GM21723 (cell line): Measurements from ENCODE around the gene USP17L25.
"Not testable (repeated sequence)": the region's sequence is repeated elsewhere in the genome, so short reads cannot be mapped to it uniquely, and the experiment has no call there.

ENCODE experiments used
- ATAC-seq: cut with Tn5 transposase; IDR thresholded peaks from one replicate; pipeline ENCODE4 v1.9.1; 2021; ENCODE audit warnings: mild to moderate bottlenecking, moderate library complexity; ENCODE audit not compliant: unreplicated experiment

Gene USP17L25

GRCh38 chr4:9329611-9330010 lies at the start of gene USP17L25:
TSS of gene USP17L25 (plus strand) at chr4:9329911. CDS start at chr4:9329911, 0 bp downstream.
- ATAC-seq, result not testable (repeated sequence)

- ATAC-seq, result not testable (repeated sequence)
Observed at GRCh38 chr4:9324191-9324590, 5.5 kb upstream of the USP17L25 start.

- ATAC-seq, result not testable (repeated sequence)
Observed at GRCh38 chr4:9324865-9325264, 4.8 kb upstream of the USP17L25 start, which contains the start of gene USP17L24. TSS of gene USP17L24 (plus strand) at chr4:9325165. CDS start at chr4:9325165, 0 bp downstream.

- not testable (repeated sequence) for ATAC-seq
Observed at GRCh38 chr4:9334358-9334757, 4.6 kb downstream of the USP17L25 start, which contains the start of gene USP17L26. TSS of gene USP17L26 (plus strand) at chr4:9334658. CDS start at chr4:9334658, 0 bp downstream.

- ATAC-seq, result not testable (repeated sequence)
Observed at GRCh38 chr4:9339103-9339502, 9.4 kb downstream of the USP17L25 start, which contains the start of gene USP17L5. TSS of gene USP17L5 (plus strand) at chr4:9339403. CDS start at chr4:9339403, 0 bp downstream.

- ATAC-seq, result not testable (repeated sequence)
Observed at GRCh38 chr4:9343848-9344247, 14.1 kb downstream of the USP17L25 start, which contains the start of gene USP17L27. TSS of gene USP17L27 (plus strand) at chr4:9344148. CDS start at chr4:9344148, 0 bp downstream.

- not testable (repeated sequence) for ATAC-seq
Observed at GRCh38 chr4:9348593-9348992, 18.9 kb downstream of the USP17L25 start, which contains the start of gene USP17L28. TSS of gene USP17L28 (plus strand) at chr4:9348893. CDS start at chr4:9348893, 0 bp downstream.

GRCh38 chr4:9350866-9351265 lies 21.2 kb downstream of the USP17L25 start:
- ATAC-seq, result not testable (repeated sequence)

- not testable (repeated sequence) for ATAC-seq
Observed at GRCh38 chr4:9353338-9353737, 23.6 kb downstream of the USP17L25 start, which contains the start of gene USP17L29. TSS of gene USP17L29 (plus strand) at chr4:9353638. CDS start at chr4:9353638, 0 bp downstream.

GRCh38 chr4:9362829-9363228 lies 33.1 kb downstream of the USP17L25 start, which contains the start of gene USP17L30:
TSS of gene USP17L30 (plus strand) at chr4:9363129. CDS start at chr4:9363129, 0 bp downstream.
- not testable (repeated sequence) for ATAC-seq

- ATAC-seq, result not testable (repeated sequence)
Observed at GRCh38 chr4:9379881-9380280, 50.2 kb downstream of the USP17L25 start.
